ENCODE data around the gene TUBGCP4.
"Not testable (repeated sequence)": the region's sequence is repeated elsewhere in the genome, so short reads cannot be mapped to it uniquely, and the experiment has no call there.

TUBGCP4 gene

GRCh38 chr15:43370975-43371974 is at the start of gene TUBGCP4, which contains the start of gene ZSCAN29:
TUBGCP4 (plus strand) TSS chr15:43371101; CDS start chr15:43371355, 254 bp downstream.
ZSCAN29 (minus strand) TSS chr15:43371043; CDS start chr15:43369913, 1,130 bp downstream.
- peak; percentile 78 for DNase-seq

GRCh38 chr15:43325039-43325684 is 45.7 kb upstream of the TUBGCP4 start:
- no peak for DNase-seq

- peak; percentile 13 for DNase-seq
Observed at GRCh38 chr15:43329217-43329959, 41.5 kb upstream of the TUBGCP4 start.

GRCh38 chr15:43329960-43330779 is 40.7 kb upstream of the TUBGCP4 start, which contains the start of gene LCMT2:
LCMT2 (minus strand) TSS chr15:43330573; CDS start chr15:43330489, 84 bp downstream.
- DNase-seq, result peak; percentile 90

- no peak for DNase-seq
Observed at GRCh38 chr15:43330780-43331087, 40.2 kb upstream of the TUBGCP4 start.

GRCh38 chr15:43346305-43346704 is 24.6 kb upstream of the TUBGCP4 start:
- DNase-seq, result no peak

- no peak for DNase-seq
Observed at GRCh38 chr15:43347114-43347513, 23.8 kb upstream of the TUBGCP4 start.

GRCh38 chr15:43352693-43353382 is 18.1 kb upstream of the TUBGCP4 start:
- no peak for DNase-seq

- DNase-seq, result no peak
Observed at GRCh38 chr15:43360821-43361220, 10.1 kb upstream of the TUBGCP4 start.

- DNase-seq, result no peak
Observed at GRCh38 chr15:43361313-43361903, 9.5 kb upstream of the TUBGCP4 start.

- DNase-seq, result no peak
Observed at GRCh38 chr15:43370310-43370974, 459 bp upstream of the TUBGCP4 start.

GRCh38 chr15:43376017-43376705 is 5.3 kb downstream of the TUBGCP4 start:
- DNase-seq, result peak; percentile 35

GRCh38 chr15:43378601-43379000 is 7.7 kb downstream of the TUBGCP4 start:
- no peak for DNase-seq

GRCh38 chr15:43382310-43382709 is 11.4 kb downstream of the TUBGCP4 start:
- no peak for DNase-seq

- no peak for DNase-seq
Observed at GRCh38 chr15:43383070-43383469, 12.2 kb downstream of the TUBGCP4 start.

GRCh38 chr15:43390723-43391122 is 19.8 kb downstream of the TUBGCP4 start:
- no peak for DNase-seq

GRCh38 chr15:43393592-43393991 is 22.7 kb downstream of the TUBGCP4 start:
- DNase-seq, result not testable (repeated sequence)

GRCh38 chr15:43402255-43402654 is 31.4 kb downstream of the TUBGCP4 start:
- no peak for DNase-seq

- no peak for DNase-seq
Observed at GRCh38 chr15:43403616-43404015, 32.7 kb downstream of the TUBGCP4 start.

GRCh38 chr15:43404130-43404529 is 33.2 kb downstream of the TUBGCP4 start:
- DNase-seq, result no peak

Measured in activated naive CD4-positive, alpha-beta T cell treated with anti-CD3 and anti-CD28 coated beads, Interleukin-2, amount 50 U/mL, for 16 hours (primary cell).